Gastrocnemius medialis (tissue), 4 donors: ENCODE results near the gene CELF4. TPM values are rescaled to one million over a fixed set of nuclear protein-coding genes. Genes with fewer than 3 reads are reported as not detected.

Experiments used
- ATAC-seq, 2 donors: fragments of 150-250 bp; one replicate each; pipeline ENCODE4 v1.9.1; 2016
- DNase-seq, 2 donors: peaks; one replicate each; pipeline ENCODE4 v3.0.0-alpha.2; 2019
- H3K27ac ChIP-seq, 4 donors: fragments of 200-600 bp; sonication (generic); 1 replicate in 1 of 4; 2 replicates in 3 of 4; pipeline ENCODE4 v1.5.1; 2016 to 2018; ENCODE audit warnings: mild to moderate bottlenecking in 2 of 4, moderate library complexity in 1 of 4
- H3K27me3 ChIP-seq, 3 donors: fragments of 200-600 bp; sonication (generic) in 2 of 3; 1 replicate in 1 of 3; 2 replicates in 2 of 3; pipeline versions ENCODE4 v1.5.1 to v1.6.0; 2016 to 2019; ENCODE audit warnings: mild to moderate bottlenecking in 1 of 3, moderate library complexity in 1 of 3
- H3K36me3 ChIP-seq, 2 donors: fragments of 200-600 bp; sonication (generic) in 1 of 2; one replicate each; pipeline ENCODE4 v1.5.1; 2017 to 2018
- H3K4me1 ChIP-seq, 2 donors: fragments of 200-600 bp; sonication (generic) in 1 of 2; one replicate each; pipeline ENCODE4 v1.5.1; 2016 to 2017; ENCODE audit warnings: mild to moderate bottlenecking in 2 of 2
- H3K4me3 ChIP-seq, 4 donors: fragments of 200-600 bp; sonication (generic) in 3 of 4; 1 replicate in 1 of 4; 2 replicates in 3 of 4; pipeline ENCODE4 v1.5.1; 2016 to 2019; ENCODE audit warnings: mild to moderate bottlenecking in 2 of 4
- H3K9me3 ChIP-seq, 3 donors: fragments of 200-600 bp; sonication (generic) in 2 of 3; 1 replicate in 1 of 3; 2 replicates in 2 of 3; pipeline ENCODE4 v1.5.1; 2016 to 2019
- CTCF ChIP-seq, 5 experiments: fragments of 450-650 bp in 3 of 5; fragments of 200-600 bp in 2 of 5; sonication (generic) in 2 of 5; IDR thresholded peaks in 4 of 5; conservative IDR thresholded peaks in 1 of 5; 1 replicate in 4 of 5; 2 replicates in 1 of 5; pipeline ENCODE4 v1.5.1; 2016 to 2019; ENCODE audit warnings: antibody characterized with exemption in 5 of 5, mild to moderate bottlenecking in 3 of 5, moderate library complexity in 3 of 5
- POLR2A ChIP-seq, 2 donors: fragments of 450-650 bp; IDR thresholded peaks; one replicate each; pipeline ENCODE4 v1.6.1; 2017; ENCODE audit warnings: antibody characterized with exemption in 2 of 2, mild to moderate bottlenecking in 2 of 2, moderate library complexity in 2 of 2
- in situ Hi-C, 4 donors: fragments of 200-750 bp; cut with MboI; loops; one replicate each; pipeline versions ENCODE4 v1.15.0 to v1.8.0; 2017; ENCODE audit warnings: low sequenced_read_pairs in 4 of 4
- intact Hi-C: fragments of 100-400 bp; cut with DNase I; formaldehyde crosslinking; loops from one replicate; pipeline ENCODE4 v1.15.1; 2023; ENCODE audit warnings: low total_unique reads
- total RNA-seq, 4 donors: library from RNA; depleted of rRNA; stranded (reverse); fragments of >200 nt; gene quantifications; one replicate each; pipeline versions ENCODE4 v1.1.0 to v1.2.3, GENCODE V29; 2016

The CELF4 gene
- total RNA-seq, 4 donors from 2014 or later, result not detected

GRCh38 chr18:37280701-37281393 is 284.8 kb downstream of the CELF4 start:
- intact Hi-C loops (no loop called here), in situ Hi-C loops (no loop called here)
- Histone ChIP-seq H3K4me3 (no peak overlapping the region), H3K27ac (no peak overlapping the region), H3K27me3 (peaks cover 8 to 12% (median 8%) of the 10 kb centered on the region in 3 donors), H3K36me3 (no peaks in the 10 kb centered on the region), H3K9me3 (no peaks in the 10 kb centered on the region), H3K4me1 (no peaks in the 10 kb centered on the region)
- ATAC-seq (no peak), DNase-seq (no peak)
- TF ChIP-seq POLR2A (IDR thresholded peaks at IDR 0.05), result no peak
- TF ChIP-seq CTCF (IDR thresholded peaks at IDR 0.05 in 4 of 5, conservative IDR thresholded peaks at IDR 0.05 in 1 of 5), result no peak

GRCh38 chr18:37277804-37278203 is 287.8 kb downstream of the CELF4 start:
- intact Hi-C loops, result no loop called here

GRCh38 chr18:37276111-37276890 is 289.3 kb downstream of the CELF4 start:
- intact Hi-C loops, result no loop called here
- TF ChIP-seq POLR2A (IDR thresholded peaks at IDR 0.05) (no peak), CTCF (IDR thresholded peaks at IDR 0.05 in 4 of 5, conservative IDR thresholded peaks at IDR 0.05 in 1 of 5) (no peak)
- Histone ChIP-seq H3K36me3 (no peaks in the 10 kb centered on the region), H3K4me1 (no peaks in the 10 kb centered on the region), H3K27ac (no peak overlapping the region), H3K27me3 (peaks cover 12 to 33% (median 31%) of the 10 kb centered on the region in 3 donors), H3K9me3 (no peaks in the 10 kb centered on the region), H3K4me3 (no peak overlapping the region)
- ATAC-seq (no peak), DNase-seq (no peak)
- in situ Hi-C loops, result no loop called here

More at GRCh38 chr18:37277804-37278203, 287.8 kb downstream of the CELF4 start:
- ATAC-seq (no peak), DNase-seq (no peak)
- TF ChIP-seq CTCF (IDR thresholded peaks at IDR 0.05 in 4 of 5, conservative IDR thresholded peaks at IDR 0.05 in 1 of 5) (no peak), POLR2A (IDR thresholded peaks at IDR 0.05) (no peak)
- Histone ChIP-seq H3K27me3 (peaks cover 12 to 33% (median 31%) of the 10 kb centered on the region in 3 donors), H3K9me3 (no peaks in the 10 kb centered on the region), H3K4me1 (no peaks in the 10 kb centered on the region), H3K4me3 (no peak overlapping the region), H3K36me3 (no peaks in the 10 kb centered on the region), H3K27ac (no peak overlapping the region)
- in situ Hi-C loops, result no loop called here

GRCh38 chr18:37275237-37275741 is 290.3 kb downstream of the CELF4 start:
- TF ChIP-seq CTCF (IDR thresholded peaks at IDR 0.05 in 4 of 5, conservative IDR thresholded peaks at IDR 0.05 in 1 of 5) (no peak), POLR2A (IDR thresholded peaks at IDR 0.05) (no peak)
- ATAC-seq (no peak), DNase-seq (no peak)
- intact Hi-C loops, result no loop called here
- Histone ChIP-seq H3K27me3 (peaks cover 12 to 33% (median 31%) of the 10 kb centered on the region in 3 donors), H3K27ac (no peak overlapping the region), H3K36me3 (no peaks in the 10 kb centered on the region), H3K9me3 (no peaks in the 10 kb centered on the region), H3K4me1 (no peaks in the 10 kb centered on the region), H3K4me3 (no peak overlapping the region)
- in situ Hi-C loops, result no loop called here
